ENCODE results near the gene GATAD2A. TPM values are rescaled to one million over a fixed set of nuclear protein-coding genes. Genes with fewer than 3 reads are reported as not detected.
"Not testable (repeated sequence)": the region's sequence is repeated elsewhere in the genome, so short reads cannot be mapped to it uniquely, and the experiment has no call there.

GATAD2A gene
- total RNA-seq, 1 donor: 44.5 TPM

GRCh38 chr19:19446655-19447437 is 41.4 kb downstream of the GATAD2A start:
- TF ChIP-seq, protein P1, sequence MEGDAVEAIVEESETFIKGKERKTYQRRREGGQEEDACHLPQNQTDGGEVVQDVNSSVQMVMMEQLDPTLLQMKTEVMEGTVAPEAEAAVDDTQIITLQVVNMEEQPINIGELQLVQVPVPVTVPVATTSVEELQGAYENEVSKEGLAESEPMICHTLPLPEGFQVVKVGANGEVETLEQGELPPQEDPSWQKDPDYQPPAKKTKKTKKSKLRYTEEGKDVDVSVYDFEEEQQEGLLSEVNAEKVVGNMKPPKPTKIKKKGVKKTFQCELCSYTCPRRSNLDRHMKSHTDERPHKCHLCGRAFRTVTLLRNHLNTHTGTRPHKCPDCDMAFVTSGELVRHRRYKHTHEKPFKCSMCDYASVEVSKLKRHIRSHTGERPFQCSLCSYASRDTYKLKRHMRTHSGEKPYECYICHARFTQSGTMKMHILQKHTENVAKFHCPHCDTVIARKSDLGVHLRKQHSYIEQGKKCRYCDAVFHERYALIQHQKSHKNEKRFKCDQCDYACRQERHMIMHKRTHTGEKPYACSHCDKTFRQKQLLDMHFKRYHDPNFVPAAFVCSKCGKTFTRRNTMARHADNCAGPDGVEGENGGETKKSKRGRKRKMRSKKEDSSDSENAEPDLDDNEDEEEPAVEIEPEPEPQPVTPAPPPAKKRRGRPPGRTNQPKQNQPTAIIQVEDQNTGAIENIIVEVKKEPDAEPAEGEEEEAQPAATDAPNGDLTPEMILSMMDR (IDR thresholded peaks at IDR 0.05; ENCODE audit: insufficient read depth, low read depth, low read length): no peak
- H3K4me3 ChIP-seq (ENCODE audit: low read depth, low read length): no peak overlapping the region
- DNase-seq (ENCODE audit: low read depth): no peak

- H3K4me3 ChIP-seq (ENCODE audit: low read depth, low read length): no peak overlapping the region
- TF ChIP-seq, protein P1 (IDR thresholded peaks at IDR 0.05; ENCODE audit: insufficient read depth, low read depth, low read length): no peak
- DNase-seq (ENCODE audit: low read depth): no peak
Observed at GRCh38 chr19:19447536-19448237, 42.2 kb downstream of the GATAD2A start.

- TF ChIP-seq, protein P1 (IDR thresholded peaks at IDR 0.05; ENCODE audit: insufficient read depth, low read depth, low read length): no peak
- DNase-seq (ENCODE audit: low read depth): no peak
- H3K4me3 ChIP-seq (ENCODE audit: low read depth, low read length): no peak overlapping the region
Observed at GRCh38 chr19:19448238-19448544, 42.7 kb downstream of the GATAD2A start.

GRCh38 chr19:19451429-19452242 is 46.2 kb downstream of the GATAD2A start:
- H3K4me3 ChIP-seq (ENCODE audit: low read depth, low read length): no peak overlapping the region
- TF ChIP-seq, protein P1 (IDR thresholded peaks at IDR 0.05; ENCODE audit: insufficient read depth, low read depth, low read length): no peak
- no peak for DNase-seq (ENCODE audit: low read depth)

GRCh38 chr19:19452243-19453124 is 47.0 kb downstream of the GATAD2A start:
- no peak overlapping the region for H3K4me3 ChIP-seq (ENCODE audit: low read depth, low read length)
- no peak for DNase-seq (ENCODE audit: low read depth)
- TF ChIP-seq, protein P1 (IDR thresholded peaks at IDR 0.05; ENCODE audit: insufficient read depth, low read depth, low read length): no peak

DNA sequence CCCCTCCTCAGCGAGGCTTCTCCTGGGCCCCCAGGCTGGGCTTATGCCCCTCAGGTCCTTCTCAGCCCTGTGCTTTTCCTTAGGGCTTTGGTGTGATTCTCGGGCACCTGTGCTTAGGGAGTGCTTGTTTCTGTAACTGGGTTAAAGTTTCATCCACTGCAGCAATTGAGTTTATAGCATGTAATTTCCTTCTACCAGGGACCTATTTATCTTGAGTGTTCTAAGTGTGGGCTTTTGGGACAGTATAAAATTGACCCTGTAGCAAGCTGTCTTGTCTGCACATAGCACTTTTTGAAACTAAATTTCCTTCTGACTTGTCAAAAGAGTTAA is 47.6 kb downstream of the GATAD2A start:
- TF ChIP-seq, protein P1 (IDR thresholded peaks at IDR 0.05; ENCODE audit: insufficient read depth, low read depth, low read length): no peak
- DNase-seq (ENCODE audit: low read depth): no peak
- no peak overlapping the region for H3K4me3 ChIP-seq (ENCODE audit: low read depth, low read length)

- not testable (repeated sequence) for H3K4me3 ChIP-seq (ENCODE audit: low read depth, low read length); DNase-seq (ENCODE audit: low read depth)
Observed at GRCh38 chr19:19455166-19455919, 49.9 kb downstream of the GATAD2A start.

Data from fibroblast of villous mesenchyme (primary cell).